A549 (cell line): ENCODE results near the gene LMTK3. TPM values are rescaled to one million over a fixed set of nuclear protein-coding genes. Genes with fewer than 3 reads are reported as not detected.
A peak's percentile ranks its signal among the peaks of the same experiment; 100 is the strongest.

Experiments used
- ATAC-seq, 2 experiments: fragments of 200-7000 bp in 1 of 2; fragments of >200 bp in 1 of 2; cut with Nextera tagmentation in 1 of 2; cut with Tn5 transposase in 1 of 2; 3 replicates each; pipeline versions ENCODE4 v1.8.0 to v1.9.1; 2018 to 2020; ENCODE audit warnings: mild to moderate bottlenecking in 1 of 2, moderate library complexity in 1 of 2
- CTCF ChIA-PET: fragments of 300-600 bp; sonication (Branson Sonifier 250); formaldehyde crosslinking; extraction: SDS; loops from one replicate; lab custom pipeline; 2021; ENCODE audit warnings: antibody characterized with exemption, inconsistent platforms; lab: Yijun Ruan, JAX
- POLR2A ChIA-PET: fragments of 350-600 bp; formaldehyde crosslinking; extraction: SDS; loops from one replicate; lab custom pipeline; 2021; ENCODE audit warnings: antibody characterized with exemption, inconsistent platforms; lab: Yijun Ruan, JAX
- DNase-seq, 2 experiments: peaks; one replicate each; pipeline versions ENCODE4 v3.0.0 to v3.0.0-alpha.2; 2011 to 2016; ENCODE audit warnings: low read depth in 1 of 2, low spot score in 1 of 2
- FAIRE-seq: peaks from 2 replicates; lab custom pipeline; 2011; peaks lifted over from hg19 to GRCh38; lab: Jason Lieb, UNC
- H3K27ac ChIP-seq, 2 experiments: fragments of >200 bp; sonication (Bioruptor Twin); formaldehyde crosslinking; 3 replicates each; pipeline ENCODE4 v1.5.1; 2016 to 2017
- H3K4me1 ChIP-seq: fragments of >200 bp; sonication (Bioruptor Twin); formaldehyde crosslinking; 3 replicates; pipeline ENCODE4 v1.6.1; 2016
- H3K4me2 ChIP-seq: fragments of >200 bp; sonication (Bioruptor Twin); formaldehyde crosslinking; 3 replicates; pipeline ENCODE4 v1.6.1; 2016
- H3K4me3 ChIP-seq: fragments of >200 bp; sonication (Bioruptor Twin); formaldehyde crosslinking; 3 replicates; pipeline ENCODE4 v1.5.1; 2016
- H3K9me3 ChIP-seq: fragments of >200 bp; sonication (Bioruptor Twin); formaldehyde crosslinking; 3 replicates; pipeline ENCODE4 v1.6.1; 2016
- ATOH8 ChIP-seq: fragments of 250-450 bp; sonication (Bioruptor Pico); IDR thresholded peaks from 2 replicates; pipeline ENCODE4 v1.5.0; 2020; ENCODE audit warnings: low read depth, mild to moderate bottlenecking, moderate library complexity
- BCL3 ChIP-seq: fragments of >200 bp; sonication (Bioruptor Twin); formaldehyde crosslinking; IDR thresholded peaks from 3 replicates; pipeline ENCODE4 v1.6.1; 2016
- CBX2 ChIP-seq: fragments of 200-600 bp; sonication (generic); IDR thresholded peaks from 2 replicates; pipeline ENCODE4 v1.6.1; 2016; ENCODE audit warnings: low read depth, mild to moderate bottlenecking, borderline replicate concordance
- CEBPB ChIP-seq, 2 experiments: fragments of >200 bp in 1 of 2; sonication (Bioruptor Twin) in 1 of 2; formaldehyde crosslinking in 1 of 2; IDR thresholded peaks; 2 replicates each; pipeline ENCODE4 v1.6.1; 2012 to 2016
- CTCF ChIP-seq: fragments of >200 bp; sonication (Bioruptor Twin); formaldehyde crosslinking; IDR thresholded peaks from 3 replicates; pipeline ENCODE4 v1.5.1; 2016
- FOSB ChIP-seq: fragments of 250-450 bp; sonication (Bioruptor Pico); IDR thresholded peaks from 2 replicates; pipeline ENCODE4 v1.5.0; 2020; ENCODE audit warnings: mild to moderate bottlenecking, moderate library complexity
- FOSL2 ChIP-seq, 2 experiments: fragments of 450-650 bp in 1 of 2; fragments of >200 bp in 1 of 2; sonication (Bioruptor Twin) in 1 of 2; formaldehyde crosslinking; IDR thresholded peaks; 2 replicates each; pipeline versions ENCODE4 v1.5.0 to v1.6.1; 2016 to 2020; ENCODE audit warnings: mild to moderate bottlenecking in 1 of 2, moderate library complexity in 1 of 2
- GATA3 ChIP-seq: IDR thresholded peaks from 2 replicates; pipeline ENCODE4 v1.6.1; 2012; ENCODE audit warnings: borderline replicate concordance
- HDAC2 ChIP-seq: fragments of 200-600 bp; sonication (generic); IDR thresholded peaks from 2 replicates; pipeline ENCODE4 v1.6.1; 2016
- HMGXB4 ChIP-seq: fragments of 250-450 bp; sonication (Bioruptor Pico); IDR thresholded peaks from 2 replicates; pipeline ENCODE4 v1.5.0; 2021; ENCODE audit warnings: mild to moderate bottlenecking, moderate library complexity, borderline replicate concordance
- HOXB5 ChIP-seq: fragments of 250-450 bp; sonication (Bioruptor Pico); IDR thresholded peaks from 2 replicates; pipeline ENCODE4 v1.5.0; 2020; ENCODE audit warnings: mild to moderate bottlenecking, moderate library complexity
- KDM5A ChIP-seq: fragments of 200-600 bp; sonication (generic); IDR thresholded peaks from 2 replicates; pipeline ENCODE4 v1.6.1; 2016; ENCODE audit warnings: antibody characterized with exemption, mild to moderate bottlenecking
- MYC ChIP-seq: IDR thresholded peaks from 2 replicates; pipeline ENCODE4 v1.6.1; 2012; ENCODE audit warnings: mild to moderate bottlenecking, inconsistent platforms, low read length, improper control_type of control experiment, borderline replicate concordance
- NR3C1 ChIP-seq: fragments of >200 bp; sonication (Bioruptor Twin); formaldehyde crosslinking; IDR thresholded peaks from 3 replicates; pipeline ENCODE4 v1.6.1; 2017
- PBX3 ChIP-seq: IDR thresholded peaks from 2 replicates; pipeline ENCODE4 v1.6.1; 2012
- SMC3 ChIP-seq: fragments of >200 bp; sonication (Bioruptor Twin); formaldehyde crosslinking; IDR thresholded peaks from 3 replicates; pipeline ENCODE4 v1.6.1; 2018; ENCODE audit warnings: inconsistent platforms
- TP53 ChIP-seq: fragments of 250-450 bp; sonication (Bioruptor Pico); IDR thresholded peaks from 2 replicates; pipeline ENCODE4 v1.5.0; 2021; ENCODE audit warnings: mild to moderate bottlenecking, moderate library complexity
- USF2 ChIP-seq: fragments of 450-650 bp; IDR thresholded peaks from 2 replicates; pipeline ENCODE4 v1.6.1; 2014; ENCODE audit warnings: antibody characterized with exemption
- ZC3H11A ChIP-seq: fragments of 450-650 bp; IDR thresholded peaks from 2 replicates; pipeline ENCODE4 v1.6.1; 2014; ENCODE audit warnings: antibody characterized with exemption, mild to moderate bottlenecking
- WGBS: methylation state at CpG from one replicate; pipeline ENCODE4 v1.1.6; 2017; ENCODE audit errors: missing lambda C conversion rate; 5-methylcytosine and 5-hydroxymethylcytosine counted together
- polyA plus RNA-seq, 4 experiments: library from polyadenylated mRNA; depleted of rRNA in 3 of 4; stranded (reverse); fragments of >200 nt; fragmentation: RNase III in 1 of 4; extraction: RNeasy Plus Mini Kit Qiagen cat#74134 plus additional on column Dnase treatment in 1 of 4; gene quantifications; 2 replicates in 3 of 4; 3 replicates in 1 of 4; pipeline ENCODE4 v1.2.3, GENCODE V29; 2011 to 2017

Gene LMTK3
- polyA plus RNA-seq, 2 of the 4 experiments (the other 2 are of a cell fraction): 0.62 to 6.1 TPM

- POLR2A ChIA-PET: no interaction called here
- WGBS: 93% methylated on average over 4 of the region's 4 CpGs
- Histone ChIP-seq H3K4me1 (peaks cover 23% of the 10 kb centered on the region), H3K4me2 (no peak overlapping the region), H3K9me3 (no peaks in the 10 kb centered on the region), H3K27ac (no peak overlapping the region), H3K4me3 (no peak overlapping the region)
- peak; percentile 52; the same call in 1 of the 2 replicates for TF ChIP-seq FOSB
- TF ChIP-seq PBX3: no peak
- DNase-seq (no peak), ATAC-seq (no peak), FAIRE-seq (no peak)
- CTCF ChIA-PET: interaction anchor here (0.6 to 4.5 kb wide), 10 partner anchors 9 to 141 kb away, joined by 3 to 15 read pairs (median 4); partner anchors contain the start of gene KDELR1
Measured at GRCh38 chr19:48448563-48448962, 63.1 kb downstream of the LMTK3 start.

- Histone ChIP-seq H3K27ac (peak overlapping the region; percentile 90 to 91), H3K4me1 (peaks cover 23% of the 10 kb centered on the region), H3K4me2 (peak overlapping the region; percentile 99), H3K4me3 (peak overlapping the region; percentile 81), H3K9me3 (no peaks in the 10 kb centered on the region)
- DNase-seq (no peak), ATAC-seq (no peak), FAIRE-seq (no peak)
- WGBS: 76% methylated on average over 7 of the region's 7 CpGs
- TF ChIP-seq ATOH8 (CRISPR knock-in tag) (no peak), ZC3H11A (no peak), SMC3 (no peak)
- CTCF ChIA-PET: interaction anchor here (0.6 to 4.6 kb wide), 25 partner anchors 9 to 162 kb away, joined by 3 to 30 read pairs (median 8); partner anchors contain the start of genes KCNJ14, KDELR1, SYNGR4 and TMEM143
- POLR2A ChIA-PET: interaction anchor here (0.5 to 2.0 kb wide), 7 partner anchors 9 to 138 kb away, joined by 3 to 6 read pairs (median 3); partner anchors contain the start of gene KCNJ14
Measured at GRCh38 chr19:48446579-48446978, 65.1 kb downstream of the LMTK3 start.

GRCh38 chr19:48445606-48446481, 65.8 kb downstream of the LMTK3 start, which contains the start of gene GRWD1:
Gene GRWD1, plus strand, starts transcription at chr19:48445983. Its CDS starts 23 bp downstream, at chr19:48446006.
- CTCF ChIA-PET: interaction anchor here (0.6 to 4.6 kb wide), 42 partner anchors 10 to 163 kb away, joined by 3 to 30 read pairs (median 6); partner anchors contain the start of genes KCNJ14, KDELR1, SYNGR4 and TMEM143
- TF ChIP-seq TP53 (0 out of 2 replicates have a peak, but pooled peaks have one; percentile 9), HMGXB4 (CRISPR knock-in tag) (0 out of 2 replicates have a peak, but pooled peaks have one; percentile 24), MYC (peak; percentile 98), CBX2 (no peak), BCL3 (peak; percentile 67; the same call in 2 of the 3 replicates), FOSB (no peak), CEBPB (IDR thresholded peaks at IDR 0.05) (no peak), USF2 (0 out of 2 replicates have a peak, but pooled peaks have one; percentile 1), PBX3 (no peak; the same call in 1 of the 2 replicates), HOXB5 (CRISPR knock-in tag) (0 out of 2 replicates have a peak, but pooled peaks have one; percentile 13), HDAC2 (peak; percentile 92), FOSL2 (IDR thresholded peaks at IDR 0.05) (no peak), FOSL2 (CRISPR knock-in tag; IDR thresholded peaks at IDR 0.05) (peak; percentile 10; the same call in 1 of the 2 replicates), KDM5A (peak; percentile 94), NR3C1 (no peak), CTCF (peak; percentile 24), GATA3 (peak; percentile 51)

More at GRCh38 chr19:48445606-48446481, 65.8 kb downstream of the LMTK3 start, which contains the start of gene GRWD1:
- DNase-seq (peak; percentile 99 to 100), ATAC-seq (peak; percentile 91 to 92), FAIRE-seq (peak; percentile 100)
- Histone ChIP-seq H3K9me3 (no peaks in the 10 kb centered on the region), H3K4me2 (peak within 1 kb of the TSS; percentile 99), H3K27ac (peak within 1 kb of the TSS; percentile 90 to 91), H3K4me3 (peak within 1 kb of the TSS; percentile 81), H3K4me1 (peaks cover 23% of the 10 kb centered on the region)
- WGBS: 2% methylated on average over 51 of the region's 61 CpGs
- POLR2A ChIA-PET: interaction anchor here (0.5 to 2.0 kb wide), 17 partner anchors 10 to 173 kb away, joined by 3 to 11 read pairs (median 4); partner anchors contain the start of genes GRIN2D, KCNJ14, KDELR1 and RPL18
